Right hindlimb (tissue), 1 donor: ENCODE measurements around the gene SCRN3.
"Not testable (repeated sequence)": the region's sequence is repeated elsewhere in the genome, so short reads cannot be mapped to it uniquely, and the experiment has no call there.

Source experiments
- DNase-seq: peaks from one replicate; pipeline ENCODE4 v3.0.0-alpha.2; 2018

Gene SCRN3

GRCh38 chr2:174410039-174410438 is 14.5 kb downstream of the SCRN3 start:
- not testable (repeated sequence) for DNase-seq

DNA sequence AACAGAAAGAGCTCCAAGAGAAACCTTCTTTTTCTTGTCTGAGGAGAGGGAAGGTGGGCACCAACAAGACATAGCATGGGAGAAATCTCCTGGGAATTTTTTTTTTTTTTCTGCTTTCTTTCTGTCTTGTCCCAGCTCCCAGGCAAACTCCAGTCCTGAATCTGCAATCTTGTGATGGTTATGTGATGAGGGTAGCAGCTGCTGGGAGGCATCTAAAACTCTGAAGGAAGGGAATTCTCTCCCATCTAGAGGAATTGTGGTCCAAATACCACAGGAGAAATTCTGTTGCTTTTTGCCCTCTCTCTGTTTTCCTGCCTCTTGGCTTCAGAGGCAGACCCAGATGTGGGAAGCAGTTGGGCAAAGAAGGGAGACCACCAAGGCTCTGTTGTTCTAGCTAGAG is 16.7 kb downstream of the SCRN3 start:
- DNase-seq, result no peak

- no peak for DNase-seq
Observed at GRCh38 chr2:174428214-174428613, 32.7 kb downstream of the SCRN3 start.

DNA sequence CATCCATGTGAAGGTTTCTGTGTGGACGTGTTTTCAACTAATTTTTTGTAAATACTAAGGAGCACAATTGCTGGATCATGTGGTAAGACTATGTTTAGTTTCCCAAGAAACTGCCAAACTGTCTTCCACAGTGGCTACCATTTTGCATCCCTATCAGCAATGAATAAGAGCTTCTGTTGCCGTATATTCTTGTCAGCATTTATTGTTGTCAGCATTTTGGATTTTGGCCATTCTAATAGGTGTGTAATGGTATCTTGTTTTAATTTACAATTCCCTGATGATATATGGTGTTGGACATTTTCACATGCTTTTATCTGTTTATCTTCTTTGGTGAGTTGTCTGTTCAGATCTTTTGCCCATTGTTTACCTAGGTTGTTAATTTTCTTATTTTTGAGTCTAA is 34.5 kb downstream of the SCRN3 start:
- no peak for DNase-seq

GRCh38 chr2:174431902-174432301 is 36.4 kb downstream of the SCRN3 start:
- DNase-seq, result no peak

- DNase-seq, result no peak
Observed at GRCh38 chr2:174436351-174436750, 40.8 kb downstream of the SCRN3 start.

DNA sequence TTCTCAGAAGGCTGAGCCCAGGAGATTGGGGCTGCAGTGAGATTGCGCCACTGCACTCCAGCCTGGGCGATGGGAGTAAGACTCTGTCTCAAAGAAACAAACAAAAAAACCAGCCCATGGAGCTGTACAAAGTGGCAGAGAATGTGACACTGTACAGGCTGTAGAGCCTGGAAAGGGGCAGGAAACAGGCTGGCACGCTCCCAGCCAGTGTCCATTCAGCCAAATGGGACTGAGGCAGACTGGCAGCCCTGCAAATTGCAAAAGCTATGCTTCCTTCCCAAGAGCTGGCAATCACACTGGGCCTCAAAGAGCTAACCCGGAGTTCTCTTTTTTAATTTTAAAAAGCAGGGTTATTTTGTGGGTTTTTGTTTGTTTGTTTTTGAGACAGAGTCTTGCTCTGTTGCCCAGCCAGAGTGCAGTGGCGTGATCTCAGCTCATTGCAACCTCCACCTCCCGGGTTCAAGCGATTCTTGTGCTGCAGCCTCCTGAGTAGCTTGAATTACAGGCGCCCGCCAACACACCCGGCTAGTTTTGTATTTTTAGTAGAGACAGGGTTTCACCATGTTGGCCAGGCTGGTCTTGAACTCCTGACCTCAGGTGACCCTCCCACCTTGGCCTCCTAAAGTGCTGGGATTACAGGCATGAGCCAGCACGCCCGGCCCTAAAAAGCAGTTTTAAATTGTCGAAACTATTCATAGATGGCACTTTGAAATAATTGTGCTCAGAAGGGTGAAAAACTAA is 42.8 kb downstream of the SCRN3 start:
- DNase-seq, result peak; percentile 17

- DNase-seq, result no peak
Observed at GRCh38 chr2:174439323-174439722, 43.8 kb downstream of the SCRN3 start.

DNA sequence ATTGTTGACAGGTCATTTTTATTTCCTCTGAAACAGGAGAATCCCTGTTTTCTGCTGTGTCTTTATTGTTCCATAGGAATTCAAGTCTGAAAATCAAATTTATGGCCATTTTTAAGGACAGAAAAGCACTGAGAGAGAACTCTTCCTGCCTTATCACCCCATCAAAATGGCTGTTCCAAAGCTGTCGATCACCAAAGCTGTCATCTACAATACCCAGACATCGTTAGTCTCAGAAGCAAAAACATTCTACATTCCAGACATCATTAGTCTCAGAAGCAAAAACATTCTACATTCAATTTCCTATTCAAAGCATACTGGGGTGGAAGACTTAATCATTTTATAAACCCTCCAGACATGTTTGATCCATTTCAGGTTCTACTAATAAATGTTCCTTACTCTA is 44.4 kb downstream of the SCRN3 start:
- no peak for DNase-seq

DNA sequence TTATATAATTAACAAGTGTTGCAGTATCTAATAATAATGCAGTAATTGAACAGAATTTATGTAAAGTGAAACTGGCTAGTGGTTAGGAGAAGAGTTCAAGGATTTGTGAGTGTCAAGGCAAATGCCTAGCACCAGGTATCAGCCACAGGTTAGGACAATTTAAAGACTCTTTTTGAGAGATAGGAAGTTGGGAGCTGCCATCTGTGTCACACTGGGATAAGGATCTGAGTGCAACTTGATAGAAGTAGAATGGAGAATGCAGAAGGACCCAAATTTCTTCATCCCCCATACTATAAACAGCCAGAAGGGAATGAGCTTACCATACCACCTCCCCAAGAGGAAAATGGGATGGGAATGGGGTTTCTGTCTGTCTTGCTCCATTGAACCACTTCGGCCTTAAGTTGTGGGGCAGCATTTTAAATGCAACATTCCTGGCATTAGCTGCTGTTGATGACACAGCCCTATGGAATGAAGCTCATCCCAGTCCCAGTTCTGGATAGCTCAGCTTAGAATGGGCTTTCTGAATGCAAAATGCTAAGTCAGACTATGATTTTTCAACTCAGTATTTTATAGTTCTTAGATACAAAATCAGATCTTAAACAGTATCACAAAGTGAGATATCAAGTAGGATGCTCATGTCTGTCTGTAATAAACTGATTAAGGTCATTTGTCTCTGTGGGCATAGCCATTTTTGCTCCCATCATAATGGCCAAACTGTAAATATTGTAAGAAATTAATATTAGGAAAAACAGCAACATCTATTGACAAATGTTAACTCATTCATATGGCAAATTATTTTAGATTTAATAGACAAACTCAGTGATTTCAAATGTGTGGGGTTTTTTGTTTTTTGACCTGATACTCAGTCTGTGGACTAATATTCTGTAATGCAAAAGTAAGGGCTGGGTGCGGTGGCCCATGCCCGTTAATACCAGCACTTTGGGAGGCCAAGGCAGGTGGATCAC is 47.3 kb downstream of the SCRN3 start:
- no peak for DNase-seq

- no peak for DNase-seq
Observed at GRCh38 chr2:174444761-174445160, 49.2 kb downstream of the SCRN3 start.

DNA sequence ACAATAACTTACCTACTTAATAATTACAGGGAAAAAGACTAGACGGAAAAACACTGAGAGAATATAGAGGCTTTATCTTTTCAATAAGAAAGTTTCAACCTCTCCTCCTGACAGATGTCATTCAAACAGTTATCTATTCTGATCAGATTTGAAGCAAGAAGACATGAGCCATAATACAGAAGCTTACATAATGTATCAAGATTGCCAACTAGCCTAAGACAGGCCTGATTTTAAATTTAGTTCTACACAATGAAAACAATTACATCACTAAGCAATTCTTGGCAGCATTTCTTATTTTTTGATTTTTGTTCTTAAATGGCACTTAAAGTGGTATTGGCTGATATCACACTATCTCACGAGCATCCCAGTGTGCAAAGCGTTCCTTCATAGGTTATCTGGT is 49.7 kb downstream of the SCRN3 start:
- no peak for DNase-seq

DNA sequence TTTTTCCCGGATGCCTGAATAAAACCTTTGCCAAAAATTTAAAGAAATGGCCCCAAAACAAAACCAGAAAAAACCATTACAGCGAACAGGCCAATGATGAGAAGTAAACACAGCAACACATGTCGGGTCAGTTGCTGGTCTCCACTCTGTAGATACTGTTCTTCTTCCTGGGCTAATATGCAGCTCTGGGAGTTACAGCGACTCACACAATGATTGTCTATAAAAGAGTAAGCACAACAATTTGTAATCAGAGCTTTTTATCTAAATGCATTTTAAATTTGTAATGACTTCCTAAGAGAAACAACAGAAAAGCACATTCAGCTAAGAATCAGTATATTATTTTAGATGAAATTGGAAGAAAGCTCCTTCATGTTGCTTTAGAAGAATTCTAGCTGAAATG is 51.0 kb downstream of the SCRN3 start:
- DNase-seq, result no peak

- DNase-seq, result no peak
Observed at GRCh38 chr2:174449033-174449432, 53.5 kb downstream of the SCRN3 start.

DNA sequence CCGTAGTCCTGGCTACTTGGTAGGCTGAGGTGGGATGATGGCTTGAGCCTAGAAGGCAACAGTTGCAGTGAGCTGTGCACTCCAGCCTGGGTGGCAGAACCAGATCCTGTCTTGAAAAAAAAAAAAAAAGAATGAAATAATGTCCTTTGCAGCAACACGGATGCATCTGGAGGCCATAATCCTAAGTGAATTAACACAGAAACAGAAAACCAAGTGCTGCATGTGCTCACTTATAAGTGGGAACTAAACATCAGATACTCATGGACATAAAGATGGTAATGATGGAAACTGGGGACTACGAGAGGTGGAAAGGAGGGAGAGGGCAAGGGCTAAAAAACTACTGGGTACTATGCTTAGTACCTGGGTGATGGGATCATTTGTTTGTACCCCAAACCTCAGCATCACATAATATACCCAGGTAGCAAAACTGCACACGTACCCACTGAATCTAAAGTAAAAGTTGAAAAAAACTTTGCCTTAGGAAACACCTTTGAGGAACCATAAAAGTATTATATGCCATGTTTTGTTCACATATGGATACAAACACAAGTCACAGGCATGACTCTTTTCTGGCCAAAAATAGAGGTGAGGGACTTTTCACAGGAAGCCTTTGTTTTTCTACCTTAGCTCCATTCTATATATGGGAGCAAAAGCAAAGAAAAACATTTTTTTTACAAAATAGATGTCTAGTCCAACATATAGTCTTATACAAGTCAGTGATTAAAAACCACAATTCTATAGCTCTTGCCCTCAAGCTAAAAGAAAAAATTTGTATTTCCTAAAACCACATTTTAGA is 54.7 kb downstream of the SCRN3 start:
- no peak for DNase-seq

DNA sequence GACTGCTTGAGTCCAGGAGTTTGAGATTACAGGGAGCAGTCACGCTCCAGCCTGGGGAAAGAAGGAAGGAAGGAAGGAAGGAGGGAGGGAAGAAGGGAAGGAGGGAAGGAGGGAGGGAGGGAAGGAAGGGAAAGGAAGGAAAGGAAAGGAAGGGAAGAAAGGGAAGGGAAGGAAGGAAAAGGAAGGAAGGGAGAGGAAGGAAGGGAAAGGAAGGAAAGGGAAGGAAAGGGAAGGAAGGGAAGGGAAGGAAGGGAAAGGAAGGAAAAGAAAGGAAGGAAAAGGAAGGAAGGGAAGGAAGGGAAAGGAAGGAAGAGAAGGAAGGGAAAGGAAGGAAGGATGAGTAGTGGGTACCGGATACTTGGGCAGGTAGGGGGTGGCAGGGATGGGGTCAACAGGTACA is 59.0 kb downstream of the SCRN3 start:
- no peak for DNase-seq

DNA sequence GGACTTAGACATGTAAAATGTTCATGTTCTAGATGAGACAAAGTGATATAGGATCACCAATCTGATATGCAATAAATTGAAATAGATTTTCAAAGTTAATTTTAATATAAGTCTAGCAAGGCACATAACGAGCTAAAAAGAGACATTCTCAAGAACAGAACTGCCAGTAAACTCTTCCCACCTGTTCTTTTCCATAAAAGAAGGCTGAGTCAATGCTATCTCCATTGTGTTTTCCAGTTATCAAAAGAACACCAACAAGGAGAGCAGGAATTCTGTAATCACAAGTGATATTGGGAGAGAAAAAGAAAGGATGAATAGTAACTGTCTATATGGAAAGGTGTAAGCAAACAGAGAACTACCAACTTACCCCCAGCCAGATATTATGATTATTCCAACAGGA is 65.7 kb downstream of the SCRN3 start:
- DNase-seq, result no peak

DNA sequence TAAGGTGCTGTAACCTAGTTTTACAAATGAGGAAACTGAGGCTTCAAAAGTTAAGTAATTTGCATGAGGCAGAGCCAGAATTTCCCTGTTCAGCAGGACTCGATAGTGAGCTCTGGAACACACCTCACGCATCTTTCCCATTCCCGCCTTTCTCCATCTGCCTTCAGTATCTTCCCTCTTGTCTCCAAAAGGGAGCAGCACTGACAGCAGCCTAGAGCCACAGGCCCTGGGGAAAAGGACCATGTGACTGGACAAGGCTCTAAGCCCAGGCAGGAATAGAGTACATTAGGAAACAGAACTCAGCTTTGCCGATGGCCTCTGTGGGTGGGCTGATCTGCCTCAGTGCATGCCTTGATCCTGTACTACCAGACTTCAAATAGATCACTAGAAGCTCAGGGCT is 69.8 kb downstream of the SCRN3 start:
- peak; percentile 29 for DNase-seq

DNA sequence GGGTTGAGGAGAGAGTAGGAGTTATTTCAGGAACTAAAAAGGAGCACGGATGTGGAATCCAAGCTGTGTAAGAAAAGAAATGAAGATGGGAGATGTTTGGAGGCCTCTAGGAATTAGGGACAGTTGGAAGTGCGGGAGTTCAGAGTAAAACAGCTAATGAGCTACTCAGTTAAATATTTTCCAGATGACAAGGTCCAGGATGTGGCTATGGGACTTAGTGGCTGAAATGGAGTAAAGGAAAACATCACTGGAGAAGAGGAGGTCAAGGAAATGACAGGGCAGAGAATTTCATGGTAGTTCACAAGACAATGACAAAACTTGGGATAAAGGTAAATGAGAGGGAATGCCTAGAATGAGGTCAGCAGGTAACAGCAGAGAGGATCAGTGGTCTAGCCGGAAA is 78.3 kb downstream of the SCRN3 start:
- DNase-seq, result no peak

- no peak for DNase-seq
Observed at GRCh38 chr2:174477759-174478158, 82.2 kb downstream of the SCRN3 start.
